Measurements from ENCODE around the gene R3HDM4.
"Not testable (repeated sequence)": the region's sequence is repeated elsewhere in the genome, so short reads cannot be mapped to it uniquely, and the experiment has no call there.

The R3HDM4 gene

GRCh38 chr19:911197-912033 lies 1.6 kb downstream of the R3HDM4 start:
- no peak for DNase-seq (ENCODE audit: low spot score)

- peak; percentile 97 for DNase-seq (ENCODE audit: low spot score)
Observed at GRCh38 chr19:907183-907853, 5.7 kb downstream of the R3HDM4 start.

GRCh38 chr19:906480-906879 lies 6.5 kb downstream of the R3HDM4 start:
- peak; percentile 50 for DNase-seq (ENCODE audit: low spot score)

GRCh38 chr19:904545-904944 lies 8.5 kb downstream of the R3HDM4 start:
- DNase-seq (ENCODE audit: low spot score): no peak

GRCh38 chr19:903266-903797 lies 9.7 kb downstream of the R3HDM4 start:
- DNase-seq (ENCODE audit: low spot score): no peak

- no peak for DNase-seq (ENCODE audit: low spot score)
Observed at GRCh38 chr19:902446-903226, 10.4 kb downstream of the R3HDM4 start.

GRCh38 chr19:902093-902370 lies 11.0 kb downstream of the R3HDM4 start:
- no peak for DNase-seq (ENCODE audit: low spot score)

- no peak for DNase-seq (ENCODE audit: low spot score)
Observed at GRCh38 chr19:901216-902092, 11.6 kb downstream of the R3HDM4 start.

GRCh38 chr19:900302-901111 lies 12.5 kb downstream of the R3HDM4 start:
- DNase-seq (ENCODE audit: low spot score): peak; percentile 69

GRCh38 chr19:900043-900301 lies 13.0 kb downstream of the R3HDM4 start:
- DNase-seq (ENCODE audit: low spot score): peak; percentile 57

GRCh38 chr19:899336-900042 lies 13.5 kb downstream of the R3HDM4 start:
- DNase-seq (ENCODE audit: low spot score): no peak

GRCh38 chr19:898663-899062 lies 14.4 kb downstream of the R3HDM4 start:
- DNase-seq (ENCODE audit: low spot score): no peak

GRCh38 chr19:897442-898039 lies 15.5 kb downstream of the R3HDM4 start:
- DNase-seq (ENCODE audit: low spot score): no peak

- DNase-seq (ENCODE audit: low spot score): no peak
Observed at GRCh38 chr19:896999-897398, 16.0 kb downstream of the R3HDM4 start.

GRCh38 chr19:896434-896833 lies 16.6 kb downstream of the R3HDM4 start:
- no peak for DNase-seq (ENCODE audit: low spot score)

GRCh38 chr19:892894-893689 lies 19.9 kb downstream of the R3HDM4 start, which contains the start of the genes MED16 and RNU6-9:
MED16 (minus strand) TSS chr19:893187; CDS start chr19:891131, 2,056 bp downstream.
RNU6-9 (plus strand) TSS chr19:893484.
- peak; percentile 96 for DNase-seq (ENCODE audit: low spot score)

GRCh38 chr19:892243-892893 lies 20.7 kb downstream of the R3HDM4 start:
- DNase-seq (ENCODE audit: low spot score): no peak

GRCh38 chr19:891421-892200 lies 21.4 kb downstream of the R3HDM4 start:
- not testable (repeated sequence) for DNase-seq (ENCODE audit: low spot score)

Measured in hematopoietic multipotent progenitor cell treated with erythropoietin and hydrocortisone succinate and interleukin-3 and kit ligand, for 17 days (in vitro differentiated cells).